CD4-positive, alpha-beta T cell treated with Interleukin-6 for 4 hours (primary cell): ENCODE measurements around the gene CD248.

Experiments used
- DNase-seq: peaks from one replicate; pipeline ENCODE4 v3.0.0-alpha.2; 2020; ENCODE audit warnings: mixed read lengths

The CD248 gene

DNA sequence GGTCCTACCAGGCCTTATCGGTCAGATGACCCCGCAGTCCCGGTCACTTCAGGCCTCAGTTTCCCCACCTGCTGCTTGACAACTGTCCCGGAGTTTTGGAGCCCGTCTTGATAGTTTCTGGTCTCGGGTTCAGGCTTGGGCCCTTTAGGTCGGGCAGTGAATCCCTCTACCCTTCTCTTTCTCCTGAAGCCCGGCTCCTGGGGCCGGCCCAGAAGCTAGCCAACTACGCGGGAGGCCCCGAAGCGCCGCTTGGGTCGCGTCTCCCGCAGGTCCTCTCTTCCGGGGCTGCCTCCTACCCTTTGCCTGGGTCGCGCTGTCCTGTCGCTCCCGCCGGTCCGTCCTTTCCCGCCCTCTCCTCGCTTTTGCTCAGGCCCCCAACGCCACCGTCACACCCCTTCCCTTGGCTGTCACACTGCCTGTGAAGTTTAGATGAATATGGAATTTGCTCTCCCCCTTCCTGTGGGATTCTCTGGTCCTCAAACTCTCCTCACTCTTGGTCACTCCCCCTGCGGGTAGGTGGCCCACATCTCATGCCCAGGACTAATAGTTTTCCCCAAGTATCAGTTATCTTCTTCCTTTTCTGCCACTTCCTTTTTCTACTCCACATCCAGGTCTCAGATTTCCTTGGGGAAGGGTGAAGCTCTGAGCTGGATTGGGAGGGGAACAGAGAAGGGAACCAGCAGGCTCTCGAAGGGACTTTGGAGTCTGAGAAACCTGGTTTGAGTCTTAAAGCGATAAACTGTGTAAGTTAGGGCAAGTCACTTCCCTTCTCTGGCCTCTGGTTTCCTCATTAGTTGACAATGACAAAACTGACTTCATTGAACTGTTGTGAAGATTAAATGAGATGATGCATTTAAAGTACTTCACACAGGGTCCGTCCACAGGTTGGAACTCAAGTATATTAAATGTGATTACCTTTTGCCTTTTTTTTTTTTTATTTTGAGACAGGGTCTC lies 47.6 kb downstream of the CD248 start:
- peak; percentile 29 for DNase-seq

DNA sequence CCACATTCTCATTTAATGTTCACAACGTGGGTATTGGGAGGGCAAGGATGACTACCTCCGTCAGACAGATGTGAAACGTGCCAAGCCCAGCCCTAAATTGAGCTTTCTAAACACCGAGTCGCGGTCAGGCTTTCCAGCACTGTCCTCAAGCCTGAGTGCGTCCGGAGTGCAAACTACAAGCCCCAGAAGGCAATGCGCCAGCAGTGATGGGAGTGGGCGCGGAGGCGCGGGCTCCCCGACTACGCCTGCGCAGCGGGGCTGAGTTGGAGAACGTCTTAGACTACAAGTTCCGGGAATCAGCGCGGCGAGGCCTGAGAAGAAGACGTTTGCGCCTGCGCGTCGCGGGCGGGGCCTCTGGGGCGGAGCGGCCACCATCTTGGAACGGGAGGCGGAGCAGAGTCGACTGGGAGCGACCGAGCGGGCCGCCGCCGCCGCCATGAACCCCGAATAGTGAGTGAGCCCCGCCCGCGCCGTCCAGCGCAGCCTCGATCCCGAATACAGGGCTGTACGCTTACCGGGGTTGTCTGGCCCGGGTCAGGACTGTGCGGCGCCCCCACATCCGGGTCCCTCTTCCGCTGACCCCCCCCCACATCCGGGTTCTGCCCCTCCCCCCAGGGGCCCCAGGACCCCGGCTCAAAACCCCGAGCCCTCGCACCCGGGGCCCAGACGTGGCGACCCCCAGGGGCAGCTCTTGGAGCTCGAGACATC lies 48.4 kb downstream of the CD248 start, which contains the start of gene RAB1B:
Gene RAB1B, plus strand, starts transcription at position 396 of the 708 bp plus-strand sequence. Its CDS starts 41 bp downstream, at position 437.
- peak; percentile 100 for DNase-seq

DNA sequence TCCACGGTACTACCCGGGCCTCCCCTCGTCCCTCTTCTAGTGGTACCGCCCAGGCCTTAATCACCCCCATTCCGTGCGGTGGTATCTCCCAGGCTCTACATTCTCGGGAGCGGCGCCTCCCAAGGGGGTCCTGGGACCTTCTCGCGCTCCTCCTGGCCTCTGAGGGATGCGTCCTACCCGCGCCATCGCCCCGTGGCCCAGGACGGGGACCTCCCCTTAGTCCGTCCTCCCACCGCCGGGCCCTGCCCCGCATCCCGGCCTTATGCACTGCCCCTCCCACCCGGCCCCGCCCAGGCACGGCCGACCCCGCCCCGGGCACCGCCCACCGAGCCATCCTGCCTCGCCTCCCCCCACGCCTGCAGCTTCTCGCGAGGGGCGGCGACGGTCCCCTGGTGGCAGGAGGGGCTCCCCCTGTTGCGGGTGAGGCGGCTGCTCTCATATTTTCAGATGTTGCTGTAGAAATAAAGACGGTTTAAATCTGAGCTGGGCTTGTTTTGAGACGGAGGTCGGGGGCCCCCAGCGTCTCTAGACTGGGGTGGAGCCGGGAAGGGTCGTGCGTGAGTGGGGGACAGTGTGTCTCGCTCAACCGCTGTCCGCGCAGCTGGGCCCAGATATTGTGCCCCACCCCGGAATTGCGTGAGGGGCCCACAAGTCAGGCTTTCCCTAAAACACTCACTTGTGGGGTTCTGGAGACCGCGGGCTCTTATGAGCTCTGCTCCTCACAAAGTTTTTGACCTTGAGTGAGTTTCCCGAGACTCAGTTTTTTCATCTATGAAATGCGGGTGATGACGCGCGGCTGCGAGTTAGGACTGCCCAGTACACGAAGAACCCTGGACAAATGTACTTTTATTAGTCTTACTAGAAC lies 49.2 kb downstream of the CD248 start:
- DNase-seq, result peak; percentile 88

DNA sequence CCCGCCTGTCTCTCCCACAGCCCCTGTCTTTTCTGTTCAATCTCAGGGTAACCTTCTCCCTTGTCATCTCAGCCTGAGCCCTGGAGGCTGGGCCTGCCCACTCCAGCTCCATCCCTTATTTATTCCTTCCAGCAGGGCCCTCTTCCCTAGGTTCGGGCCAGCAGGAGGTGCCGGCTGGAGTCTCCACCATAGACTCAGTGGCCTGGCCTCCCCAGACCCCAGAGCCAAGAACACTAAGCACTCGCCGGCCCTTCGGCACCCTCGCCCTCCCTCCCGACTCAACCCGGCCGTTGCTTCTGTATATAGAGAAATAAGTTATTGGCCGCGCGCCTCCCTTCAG lies 49.8 kb downstream of the CD248 start:
- no peak for DNase-seq

DNA sequence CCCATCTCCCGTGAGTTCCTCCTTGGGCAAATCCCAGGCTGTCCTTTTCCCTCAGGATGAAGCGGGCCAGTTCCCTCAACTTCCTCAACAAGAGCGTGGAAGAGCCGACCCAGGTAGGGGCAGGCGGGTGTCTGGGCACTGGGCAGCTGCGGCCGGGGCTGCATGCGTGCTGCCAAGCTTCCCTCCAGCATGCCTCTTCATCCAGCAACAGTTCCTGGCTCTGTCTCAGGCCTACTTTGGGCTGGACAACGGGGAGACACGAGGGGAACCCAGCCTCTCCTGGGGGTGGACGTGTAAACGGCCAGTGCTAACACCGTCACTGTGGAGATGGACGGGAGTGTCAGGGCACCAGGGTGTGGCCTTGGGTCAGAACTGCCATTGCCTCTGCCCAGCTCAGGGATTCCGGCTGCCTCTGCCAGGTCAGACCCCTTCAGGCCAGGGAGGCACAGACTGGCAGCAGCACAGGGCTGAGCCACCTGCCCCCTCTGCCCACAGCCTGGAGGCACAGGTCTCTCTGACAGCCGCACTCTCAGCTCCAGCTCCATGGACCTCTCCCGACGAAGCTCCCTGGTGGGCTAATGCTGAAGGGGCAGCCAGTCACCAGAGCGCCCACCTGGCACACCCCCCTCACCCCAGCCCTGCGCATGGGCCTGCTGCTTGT lies 50.3 kb downstream of the CD248 start:
- no peak for DNase-seq

DNA sequence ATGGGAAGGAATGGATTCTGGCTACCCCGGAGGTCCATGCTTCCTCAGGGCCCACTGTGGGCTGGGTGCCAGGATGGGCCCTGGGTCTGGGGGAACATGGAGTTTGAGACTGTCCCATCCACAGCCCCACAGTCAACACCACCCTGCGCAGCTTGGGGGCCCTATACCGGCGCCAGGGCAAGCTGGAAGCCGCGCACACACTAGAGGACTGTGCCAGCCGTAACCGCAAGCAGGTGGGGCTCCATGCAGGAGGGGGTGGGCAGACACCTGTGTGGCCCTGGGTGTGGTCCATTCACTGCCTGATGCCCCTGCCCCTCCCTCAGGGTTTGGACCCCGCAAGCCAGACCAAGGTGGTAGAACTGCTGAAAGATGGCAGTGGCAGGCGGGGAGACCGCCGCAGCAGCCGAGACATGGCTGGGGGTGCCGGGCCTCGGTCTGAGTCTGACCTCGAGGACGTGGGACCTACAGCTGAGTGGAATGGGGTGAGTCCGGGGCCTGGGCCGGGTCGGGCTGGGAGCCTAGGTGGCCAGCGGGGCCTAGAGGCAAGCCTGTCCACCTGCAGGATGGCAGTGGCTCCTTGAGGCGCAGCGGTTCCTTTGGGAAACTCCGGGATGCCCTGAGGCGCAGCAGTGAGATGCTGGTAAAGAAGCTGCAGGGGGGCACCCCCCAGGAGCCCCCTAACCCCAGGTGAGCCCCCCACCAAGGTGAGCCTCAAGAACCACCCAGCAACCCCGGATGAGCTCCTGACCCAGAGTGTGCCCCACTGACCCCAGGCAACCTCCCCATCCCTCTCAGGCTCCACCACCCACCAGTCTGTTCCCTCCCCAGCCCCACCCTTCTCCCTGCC lies 51.1 kb downstream of the CD248 start:
- DNase-seq, result no peak

DNA sequence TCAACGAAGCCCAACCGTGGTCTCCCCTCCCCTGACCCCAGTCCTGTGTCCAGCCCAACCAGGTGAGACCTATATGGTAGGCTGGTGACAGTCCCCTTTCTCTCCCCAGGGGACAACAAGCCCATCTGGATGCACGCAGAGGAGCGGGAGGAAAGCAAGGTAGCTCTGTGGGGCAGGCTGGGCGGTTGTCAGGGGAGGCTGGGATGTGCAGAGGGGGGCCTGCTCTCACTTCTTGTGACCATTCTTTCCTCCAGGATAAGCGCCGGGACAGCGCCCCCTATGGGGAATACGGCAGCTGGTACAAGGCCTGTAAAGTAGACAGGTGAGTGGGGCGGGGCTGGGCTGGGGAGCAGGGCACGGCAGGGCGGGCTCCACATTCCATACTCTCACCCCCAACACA lies 51.9 kb downstream of the CD248 start:
- peak; percentile 46 for DNase-seq
